Measurements from ENCODE around the gene CACNA1G. TPM values are rescaled to one million over a fixed set of nuclear protein-coding genes. Genes with fewer than 3 reads are reported as not detected.

CACNA1G gene
- under 1 TPM; 0.07 to 0.14 TPM for total RNA-seq

DNA sequence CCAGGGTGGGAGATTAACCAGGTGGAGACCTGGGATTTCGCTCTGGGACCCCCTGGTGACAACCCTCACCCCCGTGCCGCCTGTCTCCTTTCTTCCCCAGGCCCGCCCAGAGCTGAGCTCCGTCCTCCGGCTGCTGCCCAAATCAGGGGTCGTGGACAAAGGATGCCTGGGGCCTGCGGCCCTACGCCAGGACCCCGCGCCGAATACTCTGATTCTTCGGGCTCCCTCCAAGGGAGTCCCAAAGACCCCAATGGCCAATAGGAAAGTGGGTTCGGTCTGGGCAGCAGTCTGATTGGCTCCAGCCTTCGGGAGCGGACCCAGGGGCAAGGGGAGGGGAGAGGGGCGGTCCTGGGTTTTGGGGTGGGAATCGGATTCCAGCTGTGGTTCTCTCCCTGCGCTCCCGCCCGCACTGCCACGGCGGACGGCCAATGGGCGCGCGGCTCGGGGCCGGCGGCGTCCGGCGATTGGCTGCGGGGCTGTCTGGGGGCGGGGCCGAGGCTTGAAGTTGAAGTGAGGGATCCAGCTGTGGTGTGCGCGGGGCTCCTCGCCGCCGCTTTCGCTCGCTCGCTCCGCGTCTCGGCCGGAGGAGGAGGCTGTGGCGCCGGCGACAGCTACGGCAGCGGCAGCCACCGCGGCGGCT is at the start of gene CACNA1G:
TSS of gene CACNA1G (plus strand) at position 531 of the 640 bp plus-strand sequence. CDS start 745 bp downstream, outside the sequence.
- DNase-seq = peak; percentile 91
- peaks cover 15% of the 10 kb centered on the region for H3K4me1 Mint-ChIP-seq (ENCODE audit: low read depth)
- no peak within 1 kb of the TSS for H3K27ac Mint-ChIP-seq
- ATAC-seq (replicated peaks in 1 of 2) = peak; percentile 91 to 93
- H3K4me3 Mint-ChIP-seq = peak within 1 kb of the TSS; percentile 83 to 92
- no peaks in the 10 kb centered on the region for H3K9me3 Mint-ChIP-seq
- H3K27me3 Mint-ChIP-seq (ENCODE audit: low read depth) = peaks cover 45% of the 10 kb centered on the region
- H3K36me3 Mint-ChIP-seq (ENCODE audit: insufficient read depth in 2 of 2) = no peaks in the 10 kb centered on the region

GRCh38 chr17:50511058-50511457 is 49.5 kb upstream of the CACNA1G start:
- H3K9me3 Mint-ChIP-seq = no peaks in the 10 kb centered on the region
- H3K27ac Mint-ChIP-seq = peak overlapping the region; percentile 29
- no peaks in the 10 kb centered on the region for H3K36me3 Mint-ChIP-seq (ENCODE audit: insufficient read depth in 2 of 2)
- no peaks in the 10 kb centered on the region for H3K27me3 Mint-ChIP-seq (ENCODE audit: low read depth)
- DNase-seq = peak; percentile 68 to 75
- H3K4me1 Mint-ChIP-seq (ENCODE audit: low read depth) = peaks cover 55% of the 10 kb centered on the region
- ATAC-seq (replicated peaks in 1 of 2) = peak; percentile 78 to 80
- H3K4me3 Mint-ChIP-seq = peak overlapping the region; percentile 50 to 75

- no peak for DNase-seq
- no peak overlapping the region for H3K27ac Mint-ChIP-seq
- no peaks in the 10 kb centered on the region for H3K27me3 Mint-ChIP-seq (ENCODE audit: low read depth)
- H3K9me3 Mint-ChIP-seq = no peaks in the 10 kb centered on the region
- peaks cover 58% of the 10 kb centered on the region for H3K4me1 Mint-ChIP-seq (ENCODE audit: low read depth)
- no peak overlapping the region for H3K4me3 Mint-ChIP-seq
- no peaks in the 10 kb centered on the region for H3K36me3 Mint-ChIP-seq (ENCODE audit: insufficient read depth in 2 of 2)
- ATAC-seq (replicated peaks in 1 of 2) = no peak
These were observed 47.0 kb upstream of the CACNA1G start for GRCh38 chr17:50513495-50513894.

- ATAC-seq (replicated peaks in 1 of 2) (no peak), DNase-seq (no peak)
- Mint-ChIP-seq H3K27ac (no peak overlapping the region), H3K4me3 (no peak overlapping the region), H3K36me3 (ENCODE audit: insufficient read depth in 2 of 2) (no peaks in the 10 kb centered on the region), H3K27me3 (ENCODE audit: low read depth) (no peaks in the 10 kb centered on the region), H3K4me1 (ENCODE audit: low read depth) (peaks cover 50% of the 10 kb centered on the region), H3K9me3 (no peaks in the 10 kb centered on the region)
These were observed 46.1 kb upstream of the CACNA1G start for GRCh38 chr17:50514388-50514787.

- H3K27me3 Mint-ChIP-seq (ENCODE audit: low read depth) = no peaks in the 10 kb centered on the region
- no peak overlapping the region for H3K4me3 Mint-ChIP-seq
- H3K4me1 Mint-ChIP-seq (ENCODE audit: low read depth) = peaks cover 42% of the 10 kb centered on the region
- H3K9me3 Mint-ChIP-seq = no peaks in the 10 kb centered on the region
- no peak overlapping the region for H3K27ac Mint-ChIP-seq
- no peaks in the 10 kb centered on the region for H3K36me3 Mint-ChIP-seq (ENCODE audit: insufficient read depth in 2 of 2)
- ATAC-seq (replicated peaks in 1 of 2) = no peak
- no peak for DNase-seq
These were observed 45.4 kb upstream of the CACNA1G start for GRCh38 chr17:50514936-50515702.

DNA sequence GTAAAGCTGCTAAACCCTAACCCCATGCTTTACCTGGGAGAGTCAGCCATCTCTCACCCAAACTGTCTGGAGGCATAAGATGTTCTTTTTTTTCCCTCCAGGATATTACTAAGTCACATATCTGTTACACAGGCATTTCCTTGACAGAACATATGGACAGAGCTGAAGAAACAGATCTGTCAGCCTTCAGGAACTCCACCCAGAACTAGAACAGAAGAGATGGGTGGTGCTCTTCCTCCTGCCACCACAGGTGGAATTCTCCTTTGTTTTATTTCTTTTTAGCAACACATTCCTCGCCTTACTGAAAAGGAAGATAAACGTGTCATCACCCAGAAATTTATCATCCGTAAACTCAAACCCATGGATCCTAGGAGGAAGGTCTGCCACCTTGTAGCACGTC is 43.5 kb upstream of the CACNA1G start:
- Mint-ChIP-seq H3K27me3 (ENCODE audit: low read depth) (no peaks in the 10 kb centered on the region), H3K9me3 (no peaks in the 10 kb centered on the region), H3K4me3 (no peak overlapping the region), H3K4me1 (ENCODE audit: low read depth) (peaks cover 24% of the 10 kb centered on the region), H3K36me3 (ENCODE audit: insufficient read depth in 2 of 2) (no peaks in the 10 kb centered on the region), H3K27ac (no peak overlapping the region)
- DNase-seq (no peak), ATAC-seq (replicated peaks in 1 of 2) (no peak)

DNA sequence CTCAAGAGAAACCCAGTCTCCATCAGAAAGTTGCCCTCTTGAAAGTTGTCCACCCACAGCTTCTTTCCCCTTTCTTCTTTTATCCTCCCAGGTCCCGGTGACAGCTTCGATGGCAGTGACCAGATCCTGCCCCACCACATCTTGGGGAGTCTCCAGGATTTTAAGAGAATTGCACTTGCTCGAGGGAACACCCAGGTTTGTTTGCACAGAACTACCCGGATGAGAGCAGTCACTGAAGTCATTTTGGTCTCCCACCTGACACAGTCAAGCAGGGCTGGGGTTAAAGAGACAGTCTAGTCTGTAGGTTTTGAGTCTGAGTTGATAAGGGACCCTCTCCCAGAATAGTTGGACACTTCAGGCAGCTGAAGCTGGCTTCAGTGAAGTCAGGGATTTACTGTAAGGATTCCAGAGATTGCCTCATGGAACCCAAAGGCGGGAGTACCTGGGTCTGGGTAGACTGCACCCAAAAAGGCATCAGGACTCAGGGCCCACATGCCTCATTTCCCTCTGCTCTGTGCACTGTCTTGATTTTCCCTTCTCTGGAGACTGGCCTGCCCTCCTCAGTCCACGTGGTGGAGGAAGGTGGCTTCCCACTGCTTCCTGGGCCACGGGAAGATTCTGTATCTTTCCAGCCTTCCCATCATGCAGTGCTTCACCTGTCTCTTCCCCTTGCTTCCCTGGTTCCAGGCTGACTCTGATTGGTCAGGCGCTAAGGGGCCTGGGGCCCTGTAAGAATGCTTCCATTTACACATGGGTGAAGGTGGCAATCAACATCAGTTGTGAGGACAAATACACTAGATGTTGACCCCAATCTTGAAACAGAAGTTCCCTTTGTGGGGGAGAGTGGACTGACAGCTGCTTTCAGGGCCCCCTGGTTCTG is 42.8 kb upstream of the CACNA1G start:
- Mint-ChIP-seq H3K27ac (no peak overlapping the region), H3K9me3 (no peaks in the 10 kb centered on the region), H3K27me3 (ENCODE audit: low read depth) (no peaks in the 10 kb centered on the region), H3K4me3 (no peak overlapping the region), H3K4me1 (ENCODE audit: low read depth) (peaks cover 19% of the 10 kb centered on the region), H3K36me3 (ENCODE audit: insufficient read depth in 2 of 2) (no peaks in the 10 kb centered on the region)
- ATAC-seq (replicated peaks in 1 of 2) = no peak
- DNase-seq = no peak

DNA sequence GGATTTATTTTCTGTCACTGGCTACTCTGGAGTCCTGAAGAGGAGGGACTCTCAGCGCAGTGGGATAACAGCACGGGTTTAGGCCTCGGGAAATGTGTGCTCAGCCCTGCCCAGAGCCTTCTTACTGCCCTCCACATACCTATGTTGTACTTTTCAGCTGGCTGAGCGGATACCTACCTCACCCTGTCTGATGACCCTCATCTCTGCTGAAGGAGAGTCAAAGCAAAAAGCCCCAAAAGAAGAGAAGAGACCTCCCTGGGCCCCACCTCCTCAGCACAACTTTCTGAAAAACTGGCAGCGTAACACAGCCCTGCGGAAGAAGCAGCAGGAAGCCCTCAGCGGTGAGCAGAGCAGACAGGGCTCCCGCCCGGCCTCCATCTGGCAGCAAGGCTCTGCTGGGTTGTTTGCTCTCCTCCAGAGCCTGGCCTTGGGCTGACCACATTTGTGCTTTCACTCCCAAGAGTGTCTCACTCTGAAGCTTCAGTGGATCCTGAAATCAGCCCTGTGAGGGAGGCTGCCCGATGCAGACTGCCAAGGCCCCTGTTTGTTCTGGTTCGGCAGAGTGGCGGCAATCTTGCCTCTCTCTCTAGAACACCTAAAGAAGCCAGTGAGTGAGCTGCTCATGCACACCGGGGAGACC is 42.0 kb upstream of the CACNA1G start:
- DNase-seq (no peak), ATAC-seq (replicated peaks in 1 of 2) (no peak)
- Mint-ChIP-seq H3K36me3 (ENCODE audit: insufficient read depth in 2 of 2) (no peaks in the 10 kb centered on the region), H3K9me3 (no peaks in the 10 kb centered on the region), H3K27me3 (ENCODE audit: low read depth) (no peaks in the 10 kb centered on the region), H3K4me1 (ENCODE audit: low read depth) (peaks cover 19% of the 10 kb centered on the region), H3K27ac (no peak overlapping the region), H3K4me3 (no peak overlapping the region)

GRCh38 chr17:50519141-50519834 is 41.2 kb upstream of the CACNA1G start:
- Mint-ChIP-seq H3K4me1 (ENCODE audit: low read depth) (peaks cover 19% of the 10 kb centered on the region), H3K9me3 (no peaks in the 10 kb centered on the region), H3K27me3 (ENCODE audit: low read depth) (no peaks in the 10 kb centered on the region), H3K36me3 (ENCODE audit: insufficient read depth in 2 of 2) (no peaks in the 10 kb centered on the region), H3K27ac (no peak overlapping the region), H3K4me3 (no peak overlapping the region)
- DNase-seq = no peak
- ATAC-seq (replicated peaks in 1 of 2) = no peak

DNA sequence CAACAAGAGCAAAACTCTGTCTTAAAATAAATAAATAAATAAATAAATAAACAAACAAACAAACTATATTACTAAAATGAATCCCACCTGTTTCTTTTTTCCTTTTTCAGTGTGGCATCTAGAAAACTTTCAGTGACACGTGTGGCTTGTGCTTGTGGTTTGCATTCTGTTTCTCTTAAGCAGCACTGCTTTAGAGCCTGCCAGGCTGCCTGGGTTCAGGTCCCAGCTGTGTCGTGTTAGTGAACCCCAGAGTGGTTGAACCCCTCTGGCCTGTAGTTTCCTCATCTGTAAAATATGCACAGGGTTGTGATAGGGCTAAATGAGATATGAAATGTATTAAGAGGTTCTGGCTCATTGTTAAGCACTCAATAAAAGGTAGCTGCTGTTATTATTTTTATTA is 40.0 kb upstream of the CACNA1G start:
- ATAC-seq (replicated peaks in 1 of 2) (no peak), DNase-seq (no peak)
- H3K4me3 Mint-ChIP-seq = no peak overlapping the region
- no peaks in the 10 kb centered on the region for H3K9me3 Mint-ChIP-seq
- peaks cover 13% of the 10 kb centered on the region for H3K4me1 Mint-ChIP-seq (ENCODE audit: low read depth)
- peak overlapping the region; percentile 35 for H3K27ac Mint-ChIP-seq
- H3K36me3 Mint-ChIP-seq (ENCODE audit: insufficient read depth in 2 of 2) = no peaks in the 10 kb centered on the region
- H3K27me3 Mint-ChIP-seq (ENCODE audit: low read depth) = no peaks in the 10 kb centered on the region

- Mint-ChIP-seq H3K9me3 (no peaks in the 10 kb centered on the region), H3K27ac (no peak overlapping the region), H3K4me1 (ENCODE audit: low read depth) (peaks cover 8% of the 10 kb centered on the region), H3K27me3 (ENCODE audit: low read depth) (no peaks in the 10 kb centered on the region), H3K36me3 (ENCODE audit: insufficient read depth in 2 of 2) (no peaks in the 10 kb centered on the region), H3K4me3 (no peak overlapping the region)
- no peak for DNase-seq
- no peak for ATAC-seq (replicated peaks in 1 of 2)
These were observed 39.0 kb upstream of the CACNA1G start for GRCh38 chr17:50521514-50521913.

DNA sequence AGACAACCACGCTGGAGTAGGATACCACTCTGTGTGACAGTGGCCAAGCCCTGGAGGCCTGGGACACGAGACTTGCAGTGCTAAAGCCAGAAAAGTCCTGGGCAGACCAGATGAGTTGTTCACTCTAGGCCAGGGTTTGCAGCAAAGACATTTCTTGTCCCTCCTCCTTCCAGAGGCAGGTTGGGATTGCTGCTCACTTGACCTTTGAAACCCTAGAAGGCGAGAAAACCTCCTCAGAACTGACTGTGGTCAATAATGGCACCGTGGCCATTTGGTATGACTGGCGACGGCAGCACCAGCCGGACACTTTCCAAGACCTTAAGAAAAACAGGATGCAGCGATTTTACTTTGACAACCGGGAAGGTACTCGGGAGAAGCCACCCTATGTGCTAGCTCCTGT is 37.7 kb upstream of the CACNA1G start:
- Mint-ChIP-seq H3K9me3 (no peaks in the 10 kb centered on the region), H3K36me3 (ENCODE audit: insufficient read depth in 2 of 2) (no peaks in the 10 kb centered on the region), H3K27ac (no peak overlapping the region), H3K4me3 (no peak overlapping the region), H3K4me1 (ENCODE audit: low read depth) (no peaks in the 10 kb centered on the region), H3K27me3 (ENCODE audit: low read depth) (no peaks in the 10 kb centered on the region)
- ATAC-seq (replicated peaks in 1 of 2) = no peak
- DNase-seq = no peak
